ENCODE measurements around the gene PACS1.

DNA sequence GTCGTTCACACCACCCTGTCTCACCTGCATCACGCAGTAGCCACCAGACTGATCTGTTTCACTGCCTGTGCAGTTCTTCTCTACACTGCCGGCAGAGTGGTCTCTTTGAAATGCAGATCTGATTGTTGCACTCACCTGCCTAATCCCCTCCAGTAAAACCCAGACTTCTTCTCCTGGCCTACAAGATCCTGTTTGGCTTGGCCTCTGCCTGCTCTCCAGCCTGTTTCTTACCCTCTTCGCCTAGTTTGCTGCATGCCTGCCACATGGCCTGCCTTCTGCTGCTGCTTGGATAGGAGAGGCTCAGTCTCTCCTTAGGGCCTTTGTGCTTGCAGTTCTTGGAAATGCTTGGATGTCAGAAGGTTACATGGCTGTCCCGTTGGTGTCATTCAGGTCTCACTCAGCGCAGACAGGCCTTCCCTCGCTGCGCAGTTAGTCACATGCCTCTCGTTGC, 42.0 kb downstream of the PACS1 start:
- TF ChIP-seq, protein P1, sequence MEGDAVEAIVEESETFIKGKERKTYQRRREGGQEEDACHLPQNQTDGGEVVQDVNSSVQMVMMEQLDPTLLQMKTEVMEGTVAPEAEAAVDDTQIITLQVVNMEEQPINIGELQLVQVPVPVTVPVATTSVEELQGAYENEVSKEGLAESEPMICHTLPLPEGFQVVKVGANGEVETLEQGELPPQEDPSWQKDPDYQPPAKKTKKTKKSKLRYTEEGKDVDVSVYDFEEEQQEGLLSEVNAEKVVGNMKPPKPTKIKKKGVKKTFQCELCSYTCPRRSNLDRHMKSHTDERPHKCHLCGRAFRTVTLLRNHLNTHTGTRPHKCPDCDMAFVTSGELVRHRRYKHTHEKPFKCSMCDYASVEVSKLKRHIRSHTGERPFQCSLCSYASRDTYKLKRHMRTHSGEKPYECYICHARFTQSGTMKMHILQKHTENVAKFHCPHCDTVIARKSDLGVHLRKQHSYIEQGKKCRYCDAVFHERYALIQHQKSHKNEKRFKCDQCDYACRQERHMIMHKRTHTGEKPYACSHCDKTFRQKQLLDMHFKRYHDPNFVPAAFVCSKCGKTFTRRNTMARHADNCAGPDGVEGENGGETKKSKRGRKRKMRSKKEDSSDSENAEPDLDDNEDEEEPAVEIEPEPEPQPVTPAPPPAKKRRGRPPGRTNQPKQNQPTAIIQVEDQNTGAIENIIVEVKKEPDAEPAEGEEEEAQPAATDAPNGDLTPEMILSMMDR (IDR thresholded peaks at IDR 0.05): no peak
- TF ChIP-seq POLR2A (IDR thresholded peaks at IDR 0.05) (no peak), EP300 (IDR thresholded peaks at IDR 0.05) (no peak)

Measured in stomach (tissue), 4 donors.